ENCODE results near the gene CLCA1.

The CLCA1 gene

DNA sequence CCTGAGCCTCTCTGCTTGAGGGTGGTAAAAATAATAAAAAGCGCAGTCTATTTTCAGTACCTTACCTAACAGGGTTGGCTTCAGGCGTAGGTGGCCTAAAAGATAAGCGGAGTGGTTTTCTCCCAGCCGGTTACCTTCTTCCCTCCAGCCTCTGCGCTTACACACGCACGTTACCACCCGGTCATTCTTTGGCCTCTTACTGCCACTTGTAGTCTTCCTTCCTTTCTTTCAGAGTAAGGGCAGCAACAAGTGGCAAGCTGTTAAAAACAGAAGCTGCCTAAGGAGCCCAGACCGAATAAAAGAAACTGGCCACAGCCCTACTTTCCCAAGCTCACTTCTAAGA, 35.4 kb downstream of the CLCA1 start:
- no peak for DNase-seq (ENCODE audit: low spot score)

DNA sequence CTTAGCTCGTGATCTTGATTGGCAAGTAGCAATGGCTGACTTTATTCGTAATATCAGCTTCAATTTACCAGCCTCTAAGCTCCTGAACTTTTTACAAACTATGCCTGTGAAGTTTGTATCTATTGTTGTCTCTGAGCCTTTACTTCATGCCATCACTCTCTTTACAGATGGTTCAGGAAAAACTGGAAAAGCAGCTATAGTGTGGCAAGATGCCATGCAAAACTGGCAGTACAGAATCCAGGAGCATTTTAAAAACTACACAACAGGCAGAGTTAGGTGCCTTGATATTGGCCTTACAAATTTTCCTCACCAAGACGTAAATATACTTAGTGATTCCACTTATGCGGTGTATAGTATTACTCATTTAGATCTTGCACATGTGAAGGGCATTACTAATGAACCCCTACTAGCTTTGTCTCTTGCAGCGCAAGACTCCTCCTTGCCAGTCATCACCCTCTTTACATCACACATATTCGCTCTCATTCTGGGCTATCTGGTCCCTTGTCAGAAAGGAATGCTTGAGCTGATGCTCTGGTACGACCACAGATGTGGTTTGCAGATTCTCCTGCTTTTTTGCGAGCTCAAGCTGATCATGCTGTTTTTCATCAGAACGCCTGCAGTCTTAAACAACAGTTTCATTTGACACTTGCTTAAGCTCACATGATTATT, 36.3 kb downstream of the CLCA1 start:
- DNase-seq (ENCODE audit: low spot score), result no peak

DNA sequence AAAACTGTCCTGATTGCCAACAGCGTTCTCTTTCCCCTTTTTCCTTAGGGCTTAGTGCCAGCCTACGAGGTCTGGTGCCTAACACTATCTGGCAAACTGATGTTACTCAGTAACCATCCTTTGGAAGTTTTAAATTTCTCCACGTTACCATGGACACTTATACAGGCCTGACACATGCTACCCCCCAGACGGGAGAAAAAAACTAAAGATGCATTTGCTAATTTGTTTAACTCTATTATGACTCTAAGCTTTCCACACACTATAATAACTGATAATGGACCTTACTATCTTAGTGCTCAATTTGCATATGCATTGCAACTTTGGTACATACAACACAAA, 36.8 kb downstream of the CLCA1 start:
- no peak for DNase-seq (ENCODE audit: low spot score)

DNA sequence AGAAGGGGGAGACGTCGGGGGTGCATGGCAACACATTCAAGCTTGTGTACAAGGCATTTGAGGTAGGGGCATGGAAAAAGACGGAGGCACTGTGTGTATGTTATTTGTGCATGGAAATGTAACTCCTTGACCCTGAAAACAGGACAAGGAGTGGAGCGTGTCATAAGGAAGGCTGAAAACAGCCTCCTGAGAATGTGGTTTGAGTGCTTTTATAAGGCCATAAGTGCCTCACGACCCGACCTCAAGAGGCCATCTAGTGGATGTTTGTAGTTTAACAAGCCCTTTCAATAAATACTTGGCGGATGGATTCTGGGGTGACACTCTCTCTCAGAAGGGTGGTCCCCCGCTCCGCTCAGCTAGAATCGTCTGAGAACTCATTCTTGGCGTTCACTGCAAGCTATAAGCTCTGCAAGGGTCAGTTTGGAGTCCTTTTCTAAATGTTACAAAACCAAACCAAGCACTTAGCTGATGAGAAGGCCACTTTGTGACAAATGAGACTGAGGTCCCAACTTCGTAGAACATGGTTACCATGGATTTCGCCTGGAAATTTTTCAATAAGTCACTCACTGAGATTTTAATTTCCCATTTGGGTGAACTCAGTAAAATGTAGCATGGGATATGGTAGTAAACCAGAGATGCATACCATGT, 39.3 kb downstream of the CLCA1 start:
- no peak for DNase-seq (ENCODE audit: low spot score)

DNA sequence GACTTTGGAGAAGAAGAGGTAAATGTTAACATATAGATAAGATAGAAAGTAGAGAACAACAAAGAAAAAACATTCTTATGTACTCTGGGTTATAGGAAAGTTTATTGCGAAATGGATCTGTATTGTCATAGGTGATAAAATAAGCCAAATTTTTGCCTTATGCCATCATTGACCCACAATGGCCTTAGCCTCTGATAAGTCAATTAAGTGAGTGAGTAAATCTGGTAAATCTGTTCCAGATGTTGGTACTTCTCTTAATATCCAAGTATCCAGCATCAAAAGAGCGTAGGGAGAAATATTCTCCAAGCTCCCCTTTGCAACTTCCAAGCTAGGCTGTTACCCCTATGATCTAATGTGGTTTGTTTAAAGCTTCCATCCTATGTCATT, 39.8 kb downstream of the CLCA1 start:
- DNase-seq (ENCODE audit: low spot score), result no peak

DNA sequence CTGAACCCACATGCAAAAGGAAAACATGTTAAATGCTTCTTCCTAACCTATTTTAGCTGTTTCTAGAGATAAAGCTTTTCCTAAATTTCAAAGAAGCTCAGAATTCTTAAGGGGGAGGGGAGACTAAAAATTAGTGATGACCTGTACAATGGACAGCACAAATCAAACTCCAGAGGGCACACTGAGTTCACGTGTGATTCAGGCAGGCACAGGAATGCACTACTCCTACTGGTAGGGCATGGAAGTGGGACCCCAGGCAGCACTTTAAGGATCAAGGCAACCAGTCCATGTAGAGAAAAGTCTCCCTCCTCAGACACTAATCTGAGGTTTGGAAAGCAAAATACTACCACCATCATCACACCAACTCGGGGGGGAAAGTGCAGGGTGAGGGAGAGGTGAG, 46.9 kb downstream of the CLCA1 start:
- DNase-seq (ENCODE audit: low spot score), result no peak

DNA sequence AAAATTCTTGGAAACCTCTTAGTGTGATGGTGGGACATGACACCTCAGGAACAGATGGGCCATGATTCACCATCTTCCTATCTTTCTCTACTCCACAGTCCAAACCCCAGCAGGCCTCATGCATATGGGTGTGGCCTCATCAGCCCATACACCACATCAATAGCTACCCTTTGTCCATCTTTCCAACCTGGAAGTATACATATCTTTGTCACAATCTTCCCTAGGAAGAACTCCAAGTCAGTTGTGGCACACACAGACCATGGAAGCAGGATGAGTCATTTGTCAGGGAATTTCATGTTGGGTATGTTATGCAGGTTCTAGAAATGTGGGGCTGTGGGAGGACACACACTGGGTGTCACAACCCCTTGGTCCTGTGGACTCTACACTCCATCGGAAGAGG, 47.6 kb downstream of the CLCA1 start:
- DNase-seq (ENCODE audit: low spot score), result no peak

DNA sequence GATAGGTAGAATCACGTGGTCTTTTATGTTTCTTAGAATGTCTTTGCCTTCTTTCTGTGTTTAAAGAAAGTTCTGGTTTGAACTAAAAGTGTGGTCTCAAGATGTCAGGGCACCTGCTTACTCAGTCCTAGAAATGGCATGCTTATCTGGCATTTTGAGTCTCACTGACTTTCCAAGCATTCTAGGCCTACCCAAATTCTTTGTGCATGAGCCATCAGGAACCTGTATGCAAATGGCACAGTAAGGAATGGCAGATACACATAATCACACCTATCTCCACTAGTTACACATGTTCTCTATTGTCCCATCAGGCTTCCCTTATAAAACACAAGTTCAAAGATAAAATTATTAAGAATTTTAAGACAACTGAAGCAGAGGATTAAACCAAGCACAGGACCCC, 48.6 kb downstream of the CLCA1 start:
- no peak for DNase-seq (ENCODE audit: low spot score)

DNA sequence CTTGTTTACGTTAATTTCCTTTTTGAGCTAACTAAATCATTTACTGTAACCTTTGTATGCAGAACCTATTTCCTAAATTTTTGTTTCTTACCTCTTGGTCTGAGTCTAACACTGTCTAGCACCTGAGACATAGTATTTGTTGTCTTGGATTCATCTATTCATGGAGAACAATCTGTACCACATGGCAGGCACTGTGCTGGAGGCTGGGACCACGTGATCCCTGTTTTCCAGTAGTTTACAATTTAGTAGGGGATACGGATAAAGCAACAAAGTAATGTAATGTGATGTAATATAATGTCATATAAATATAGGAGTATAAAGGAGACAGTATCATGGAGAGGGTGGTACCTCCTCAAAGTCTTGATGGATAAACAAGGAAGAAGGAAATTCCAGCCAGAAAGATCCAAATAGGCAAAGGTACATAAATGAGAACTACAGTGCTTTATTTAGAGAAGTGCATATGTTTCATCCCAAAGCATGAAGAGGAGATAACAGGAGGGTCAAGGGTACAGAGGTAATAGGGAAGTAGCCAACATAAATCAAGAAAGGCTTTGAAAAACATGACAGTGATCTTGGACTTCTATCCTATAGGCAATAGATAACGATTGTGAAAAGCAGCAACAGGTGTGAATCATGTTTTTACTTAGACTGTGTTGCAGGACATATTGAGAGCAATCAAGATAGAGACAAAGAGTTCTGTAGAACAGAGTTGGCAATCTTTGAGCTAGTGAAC, 52.2 kb downstream of the CLCA1 start:
- DNase-seq (ENCODE audit: low spot score), result no peak

DNA sequence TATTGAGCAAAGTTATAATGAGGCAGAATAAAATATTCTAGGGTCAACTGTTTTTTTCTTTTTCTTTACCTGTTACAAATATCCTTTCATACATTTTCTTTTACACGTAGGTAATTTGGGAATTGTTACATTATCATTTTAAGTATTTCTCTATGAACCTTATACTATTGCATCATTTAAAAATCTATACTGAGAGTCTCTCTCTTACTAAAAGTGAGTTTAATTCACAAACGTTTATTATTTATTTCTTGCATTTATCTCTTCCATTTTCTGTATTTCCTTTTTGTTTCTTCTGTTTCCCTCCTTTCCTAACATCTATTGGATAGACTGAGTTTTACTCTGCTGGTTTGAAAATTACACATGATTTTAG, 52.8 kb downstream of the CLCA1 start:
- no peak for DNase-seq (ENCODE audit: low spot score)

DNA sequence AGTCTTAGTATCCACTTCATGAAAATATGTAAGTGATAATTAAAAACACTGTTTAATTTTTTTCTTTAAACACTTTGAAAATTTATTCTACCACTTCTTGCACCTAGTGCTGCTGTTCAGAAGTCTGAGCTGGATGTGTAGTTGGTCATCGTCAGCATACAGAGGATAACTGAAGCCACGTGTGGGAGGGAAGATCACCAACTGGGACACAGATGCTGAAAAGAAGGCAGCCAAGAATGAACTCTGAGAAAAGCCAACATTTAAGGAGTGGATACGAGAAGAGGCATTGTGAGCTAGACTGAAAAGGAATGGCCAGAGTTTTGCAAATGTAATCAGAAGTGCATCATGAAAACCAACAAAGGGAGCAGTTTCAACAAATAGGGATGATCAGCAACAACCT, 53.5 kb downstream of the CLCA1 start:
- DNase-seq (ENCODE audit: low spot score), result no peak

DNA sequence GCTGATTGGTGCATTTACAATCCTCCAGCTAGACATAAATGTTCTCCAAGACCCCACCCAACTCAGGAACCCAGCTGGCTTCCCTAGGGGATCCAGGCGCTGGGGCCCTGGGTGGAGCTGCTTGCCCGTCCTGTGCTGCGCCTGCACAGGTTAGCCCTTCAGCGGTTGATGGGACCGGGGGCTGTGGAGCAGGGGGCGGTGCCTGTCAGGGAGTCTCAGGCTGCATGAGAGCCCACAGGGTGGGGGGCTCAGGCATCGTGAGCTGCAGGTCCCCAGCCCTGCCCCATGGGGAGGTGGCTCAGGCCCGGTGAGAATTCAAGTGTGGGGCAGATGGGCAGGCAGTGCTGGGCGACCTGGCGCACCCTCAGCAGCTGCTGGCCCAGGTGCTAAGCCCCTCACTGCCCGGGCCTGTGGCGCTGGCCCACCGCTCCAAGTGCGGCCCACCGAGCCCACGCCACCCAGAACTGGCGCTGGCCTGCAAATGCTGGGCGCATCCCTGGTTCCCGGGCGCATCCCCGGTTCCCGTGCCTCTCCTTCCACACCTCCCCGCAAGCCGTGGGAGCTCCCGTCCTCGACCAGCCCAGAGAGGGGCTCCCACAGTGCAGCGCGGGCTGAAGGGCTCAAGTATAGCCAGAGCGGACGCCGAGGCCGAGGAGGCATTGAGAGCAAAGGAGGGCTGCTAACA, 55.1 kb downstream of the CLCA1 start:
- no peak for DNase-seq (ENCODE audit: low spot score)

DNA sequence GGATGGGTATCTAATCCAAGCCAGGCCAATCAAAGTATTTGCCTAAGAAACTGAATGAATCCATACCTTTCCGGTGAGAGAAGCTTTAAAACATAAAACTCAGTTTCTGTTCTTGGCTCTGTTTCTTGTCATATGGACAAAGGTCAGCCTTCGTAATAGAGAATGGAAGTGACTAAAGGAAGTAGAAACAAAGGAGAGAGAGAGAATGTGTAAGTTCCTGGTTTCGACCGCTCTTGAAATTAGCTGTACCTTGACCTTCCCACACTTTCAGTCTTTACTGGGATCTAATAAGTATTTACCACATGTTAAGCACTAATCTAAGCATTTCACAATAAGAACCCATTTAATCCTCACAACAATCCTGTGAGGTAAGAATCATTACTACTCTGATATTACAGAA, 58.6 kb downstream of the CLCA1 start:
- DNase-seq (ENCODE audit: low spot score), result no peak

DNA sequence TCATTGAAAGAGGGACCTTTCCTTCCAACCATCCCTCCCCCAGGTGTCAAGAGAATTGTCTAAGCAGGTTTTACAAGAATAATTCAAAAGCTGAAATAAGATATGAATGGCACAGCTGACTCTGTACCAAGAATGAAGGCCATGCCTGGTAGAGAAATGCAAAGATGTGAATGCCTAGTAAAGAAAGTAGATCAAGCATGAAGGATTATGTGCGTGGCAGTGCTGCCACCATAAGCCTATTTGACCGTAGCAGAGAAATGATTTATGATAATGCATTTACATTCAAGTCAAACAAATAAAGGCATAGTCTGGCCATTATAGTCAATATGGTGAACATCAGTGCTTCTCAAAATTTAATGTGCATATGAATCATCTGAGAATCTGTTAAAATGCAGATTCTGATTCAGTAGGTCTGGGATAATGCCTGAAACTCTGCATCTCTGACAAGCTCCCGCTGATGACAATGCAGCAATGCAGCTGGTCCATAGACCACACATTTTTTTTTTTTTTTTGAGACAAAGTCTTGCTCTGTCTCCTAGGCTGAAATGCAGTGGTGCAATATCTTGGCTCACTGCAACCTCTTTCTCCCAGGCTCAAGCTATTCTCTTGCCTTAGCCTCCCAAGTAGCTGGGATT, 61.6 kb downstream of the CLCA1 start:
- DNase-seq (ENCODE audit: low spot score), result no peak

DNA sequence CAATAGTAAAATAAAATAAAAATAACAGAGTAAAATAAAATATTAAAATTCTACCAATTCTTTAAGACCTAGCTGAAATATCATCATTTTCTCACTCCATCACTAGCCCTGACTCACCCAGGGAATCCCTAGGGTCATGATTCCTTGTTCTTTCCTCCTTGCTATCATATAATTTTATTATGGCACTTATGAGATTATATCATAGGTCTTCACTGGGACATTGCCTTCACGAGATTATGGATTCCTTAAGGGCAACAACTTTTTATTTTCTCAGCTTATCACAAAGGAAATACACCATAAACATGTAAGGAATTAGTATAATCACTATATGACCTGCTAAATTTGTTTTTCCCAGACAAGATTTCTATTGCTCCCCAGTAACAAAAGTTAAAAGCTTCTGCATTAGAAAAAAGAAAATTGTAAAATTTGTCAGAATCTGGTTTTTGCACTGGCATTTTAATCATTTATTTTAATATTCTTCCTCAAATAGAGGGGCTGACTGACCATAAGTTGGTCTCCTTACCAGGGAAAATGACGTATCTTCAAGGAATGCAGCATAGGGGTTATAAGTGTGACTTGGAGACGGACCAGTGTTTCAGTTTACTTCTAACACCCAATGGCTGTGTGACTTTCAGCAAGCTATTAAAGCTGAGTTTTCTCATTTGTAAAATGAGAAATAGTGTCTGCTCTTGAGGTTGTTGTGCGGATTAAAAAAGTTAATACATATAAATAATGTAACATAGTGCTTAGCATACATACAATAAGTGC, 69.4 kb downstream of the CLCA1 start:
- DNase-seq (ENCODE audit: low spot score), result no peak

DNA sequence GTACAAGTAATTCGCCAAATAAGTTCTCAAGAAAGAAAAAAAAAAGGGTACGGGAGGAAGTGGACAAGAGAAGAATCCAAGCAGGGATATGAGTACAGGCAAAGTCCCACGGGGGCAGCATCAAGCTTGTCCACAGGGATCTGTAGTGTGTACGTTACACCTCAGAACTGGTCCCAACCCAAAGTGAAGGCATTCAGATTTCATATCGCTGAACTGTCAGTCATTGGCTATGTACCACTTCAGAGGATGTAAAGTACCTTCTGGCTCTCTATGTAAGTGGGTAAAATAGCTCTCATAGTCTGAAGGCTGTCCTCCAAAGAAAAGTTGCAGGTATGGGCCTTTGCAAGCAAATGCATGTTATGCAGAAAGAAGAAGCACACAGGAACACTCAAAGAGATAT, 70.0 kb downstream of the CLCA1 start:
- DNase-seq (ENCODE audit: low spot score), result no peak

DNA sequence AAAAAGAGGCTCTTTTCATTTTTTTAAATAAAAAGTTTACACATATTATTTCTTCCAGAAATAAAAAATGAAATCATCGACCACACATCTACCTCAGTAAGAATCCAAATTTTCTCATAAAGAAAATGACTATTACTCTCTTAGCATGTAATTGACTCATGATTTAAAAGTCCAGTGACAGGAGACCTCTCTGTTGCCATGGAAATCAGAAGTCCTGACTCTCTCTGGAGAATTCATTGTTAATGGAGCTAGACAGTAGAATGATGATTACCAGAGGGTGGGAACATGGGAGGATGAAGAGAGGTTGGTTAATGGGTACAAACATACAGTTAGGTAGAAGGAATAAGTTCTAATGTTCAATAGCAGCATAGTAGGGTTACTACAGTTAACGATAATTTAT, 73.1 kb downstream of the CLCA1 start:
- no peak for DNase-seq (ENCODE audit: low spot score)

DNA sequence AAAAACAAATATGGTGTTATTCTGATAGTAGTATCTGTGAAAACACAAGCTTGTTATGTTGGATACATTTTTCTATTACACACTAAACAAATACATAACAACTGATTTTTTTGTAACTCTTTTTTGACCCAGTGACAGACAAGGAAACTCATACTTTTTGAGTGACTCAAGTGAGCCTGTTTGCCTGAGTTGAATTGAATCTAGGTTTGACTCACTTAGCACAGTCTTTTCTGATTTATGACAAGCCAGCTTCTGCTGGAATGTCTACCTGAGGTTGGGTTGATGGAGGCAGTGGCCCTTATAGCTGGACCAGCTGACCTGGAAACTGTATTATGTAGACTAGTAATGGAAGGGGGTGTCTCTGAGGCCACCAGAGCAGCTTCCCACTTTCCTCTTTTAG, 73.9 kb downstream of the CLCA1 start:
- DNase-seq (ENCODE audit: low spot score), result no peak

DNA sequence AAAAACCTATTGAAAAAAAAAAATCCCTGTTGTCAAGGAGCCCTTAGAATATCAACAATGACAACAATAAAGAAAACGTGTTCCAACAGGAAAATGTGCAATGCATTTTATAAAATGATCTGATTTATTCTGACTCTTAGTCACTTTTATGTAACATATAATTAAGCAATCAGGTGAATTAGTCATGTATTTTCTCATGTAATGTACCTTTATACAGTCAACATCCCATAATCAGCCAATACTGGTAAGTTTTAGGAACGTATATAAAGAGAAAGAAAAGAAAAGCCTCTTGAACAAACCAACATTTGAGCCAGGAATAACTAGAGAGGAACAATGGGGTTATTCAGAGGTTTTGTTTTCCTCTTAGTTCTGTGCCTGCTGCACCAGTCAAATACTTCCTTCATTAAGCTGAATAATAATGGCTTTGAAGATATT, 78.1 kb downstream of the CLCA1 start, which contains the start of gene CLCA4:
CLCA4 (plus strand) TSS at position 292 of the 435 bp plus-strand sequence; CDS start at position 334, 42 bp downstream.
- no peak for DNase-seq (ENCODE audit: low spot score)

DNA sequence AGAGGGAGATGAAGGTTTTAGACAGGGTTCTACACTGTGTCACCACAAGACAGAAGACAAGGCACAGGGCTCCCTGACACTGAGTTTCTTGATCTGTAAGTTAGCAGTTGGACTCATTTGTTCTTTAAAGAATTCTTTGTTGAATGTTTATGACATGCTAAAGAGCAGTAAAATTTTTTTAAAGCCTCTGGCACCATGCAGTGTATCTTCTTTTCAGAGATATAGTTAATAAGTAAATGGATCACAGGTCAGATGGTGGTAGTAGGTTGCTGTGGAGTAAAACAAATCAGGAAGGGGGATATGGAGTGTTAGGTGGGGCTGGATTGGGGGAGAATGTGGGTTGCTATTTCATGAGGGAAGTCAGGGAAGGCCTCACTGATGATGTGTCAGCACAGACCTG, 80.1 kb downstream of the CLCA1 start:
- no peak for DNase-seq (ENCODE audit: low spot score)
